Stimulated activated CD8-positive, alpha-beta memory T cell treated with anti-CD3 and anti-CD28 coated beads, Interleukin-7, amount 100 ng/mL, for 4 hours (primary cell): ENCODE results near the gene APOL4.
"Not testable (repeated sequence)": the region's sequence is repeated elsewhere in the genome, so short reads cannot be mapped to it uniquely, and the experiment has no call there.

ENCODE experiments used
- DNase-seq, 2 donors: peaks; one replicate each; pipeline ENCODE4 v3.0.0-alpha.2; 2020; ENCODE audit warnings: low read depth in 2 of 2

Gene APOL4

DNA sequence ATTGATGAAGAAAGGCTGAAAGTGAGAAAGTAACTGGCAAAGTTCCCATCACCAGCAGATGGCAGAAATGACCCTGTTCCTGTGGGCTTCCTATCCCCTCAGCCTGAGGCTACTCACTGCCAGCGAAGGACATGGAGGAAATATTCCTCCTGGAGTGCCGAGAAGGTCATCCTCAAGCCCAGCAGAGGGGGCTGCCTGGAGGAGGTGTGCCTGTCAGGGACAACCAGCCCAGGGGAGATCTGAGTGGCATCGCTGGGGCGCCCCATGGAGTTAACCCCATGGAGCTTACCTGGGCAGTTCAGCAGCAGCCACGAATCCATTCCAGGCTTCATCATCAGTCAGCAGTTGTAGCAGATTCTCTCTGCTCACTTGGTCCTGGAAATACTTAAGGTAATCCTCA, 29.4 kb upstream of the APOL4 start:
- DNase-seq, result not testable (repeated sequence)

DNA sequence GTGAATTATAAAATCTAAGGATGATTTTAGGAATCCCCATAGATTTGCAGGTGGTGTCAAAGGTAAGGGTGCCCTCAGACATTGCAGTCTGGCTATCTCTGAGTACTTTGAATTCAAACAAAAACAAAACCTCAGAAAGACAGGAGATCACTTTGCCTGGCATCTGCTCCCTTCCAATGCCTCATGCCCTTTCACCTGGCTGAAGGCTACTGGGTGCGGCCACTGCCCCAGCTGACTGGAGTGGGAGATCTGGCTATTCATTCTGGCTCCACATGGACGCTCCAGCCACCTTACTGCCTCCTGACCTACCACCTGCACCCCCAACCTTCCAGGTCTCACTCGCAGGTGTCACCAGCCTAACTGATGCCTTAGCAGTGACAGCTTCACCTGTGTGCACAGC, 28.0 kb upstream of the APOL4 start:
- DNase-seq, result not testable (repeated sequence)

DNA sequence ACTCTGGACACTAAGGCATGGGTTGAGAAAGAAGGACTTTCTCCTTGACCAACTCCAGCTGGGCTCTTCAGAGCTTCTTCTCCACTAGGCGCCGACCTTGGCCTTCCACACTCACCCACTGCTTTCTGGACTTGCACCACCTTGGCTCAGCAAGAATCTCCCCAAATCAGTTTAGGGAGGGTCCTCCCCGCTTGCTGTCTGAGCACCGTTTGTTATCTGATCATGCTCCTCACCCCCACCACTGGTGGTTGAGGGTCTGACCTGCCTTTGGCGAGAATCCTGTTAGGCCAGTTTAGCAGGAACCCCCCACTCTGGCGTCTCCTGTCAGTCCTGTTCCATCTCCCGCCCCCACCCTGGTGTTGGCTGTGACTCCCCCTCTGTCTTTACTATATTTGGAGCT, 27.3 kb upstream of the APOL4 start:
- no peak for DNase-seq

DNA sequence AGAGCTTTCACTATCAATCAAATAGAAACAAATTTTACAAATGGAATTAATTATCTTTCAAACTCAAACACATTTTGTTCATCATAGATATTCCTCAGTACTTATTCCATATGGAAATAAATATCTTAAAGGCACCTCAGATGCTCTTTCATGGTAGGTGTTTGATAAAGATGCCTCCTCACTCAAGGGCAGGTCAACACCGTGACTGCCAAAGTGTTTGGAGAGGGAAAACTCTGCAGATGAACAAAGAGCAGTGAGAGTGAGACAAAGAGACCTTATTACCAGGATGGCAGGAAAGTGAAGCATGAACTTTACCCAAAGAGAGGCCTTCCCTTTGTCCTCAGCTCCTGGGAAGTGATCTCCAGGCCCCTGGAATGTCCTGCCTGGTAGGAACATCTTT, 26.8 kb upstream of the APOL4 start:
- not testable (repeated sequence) for DNase-seq

DNA sequence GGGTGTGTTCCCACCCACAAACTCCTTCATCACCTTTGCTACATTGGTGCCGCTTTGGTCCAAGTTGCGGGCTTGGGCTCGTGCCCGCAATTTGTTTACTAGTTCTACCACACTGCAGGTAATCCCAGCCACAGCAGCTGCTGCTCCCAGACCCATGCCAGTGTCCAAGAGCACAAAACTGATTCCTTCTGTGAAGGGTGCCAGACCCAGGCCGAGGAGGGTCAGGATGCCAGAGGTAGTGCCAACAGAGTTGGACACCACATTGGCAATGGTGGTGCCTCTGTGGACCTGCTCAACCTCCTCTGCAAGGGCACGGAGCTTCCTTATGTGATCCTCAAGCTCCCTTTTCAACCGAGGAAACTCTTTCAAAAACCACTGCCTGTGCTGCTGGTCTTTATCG, 26.2 kb upstream of the APOL4 start:
- DNase-seq, result no peak

DNA sequence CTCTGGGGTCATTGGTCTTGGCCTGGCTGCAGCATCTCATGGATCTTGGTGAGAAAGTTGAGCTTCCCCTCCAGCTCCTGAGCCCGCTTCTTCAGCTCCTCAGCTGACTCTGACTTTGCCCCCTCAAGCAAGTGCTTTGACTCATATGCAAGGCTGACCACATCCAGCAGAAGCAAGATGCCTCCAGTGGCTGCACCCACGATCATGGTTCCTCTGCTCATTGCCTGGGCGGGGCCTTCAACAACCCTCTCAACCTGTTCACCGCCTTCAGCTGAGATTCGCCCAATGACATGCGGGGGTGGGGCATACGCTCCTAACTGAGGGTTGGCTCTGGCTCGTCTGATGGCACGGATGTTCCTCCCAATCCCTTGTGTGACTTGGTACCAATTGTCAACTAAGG, 25.8 kb upstream of the APOL4 start:
- no peak for DNase-seq

DNA sequence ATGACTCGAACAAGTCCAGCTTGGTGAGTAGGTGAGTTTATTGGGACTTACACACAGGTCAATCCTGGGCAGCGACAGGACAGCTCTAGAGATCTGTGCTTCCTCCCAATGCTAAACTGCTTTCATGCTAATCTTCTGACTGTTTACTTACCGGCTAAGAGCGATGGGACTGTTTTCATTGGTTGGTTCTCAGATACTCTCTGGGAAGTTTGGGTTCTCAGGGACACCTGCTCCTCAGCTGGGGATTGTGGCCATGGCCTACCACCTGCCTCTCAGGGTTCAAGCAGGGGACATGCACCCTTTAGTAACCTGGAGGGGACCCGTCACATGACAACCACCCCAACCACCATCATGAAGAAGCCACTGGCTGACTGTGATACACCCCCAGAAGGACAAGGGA, 24.6 kb upstream of the APOL4 start:
- no peak for DNase-seq

DNA sequence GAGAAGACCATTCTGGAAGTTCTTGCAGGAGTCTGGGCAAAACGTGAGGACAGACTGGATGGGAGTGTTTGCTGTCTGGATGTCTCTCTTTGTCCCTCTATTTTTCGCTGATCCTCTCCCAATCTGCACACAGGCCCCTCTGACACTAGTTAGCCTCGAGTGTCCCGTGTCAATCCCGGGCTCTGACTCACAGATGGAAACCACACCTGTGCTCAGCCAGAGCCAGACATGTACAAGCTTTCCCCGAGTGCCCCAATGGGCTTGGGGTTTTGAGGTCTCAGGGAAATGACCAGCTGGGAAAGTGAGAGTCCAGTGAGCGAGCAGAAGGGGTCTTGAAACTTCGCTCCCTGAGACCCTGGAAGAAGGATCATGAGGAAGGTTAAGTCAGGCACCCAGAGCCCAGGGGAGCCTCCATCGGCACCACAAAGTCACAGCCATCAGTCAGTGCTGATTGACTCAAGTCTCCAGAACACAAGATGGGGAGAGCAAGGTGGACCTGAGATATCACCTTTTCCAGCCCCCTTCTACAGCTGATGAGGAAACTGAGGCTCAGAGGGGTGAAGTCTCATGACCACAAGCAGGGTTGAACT, 23.8 kb upstream of the APOL4 start:
- no peak for DNase-seq

DNA sequence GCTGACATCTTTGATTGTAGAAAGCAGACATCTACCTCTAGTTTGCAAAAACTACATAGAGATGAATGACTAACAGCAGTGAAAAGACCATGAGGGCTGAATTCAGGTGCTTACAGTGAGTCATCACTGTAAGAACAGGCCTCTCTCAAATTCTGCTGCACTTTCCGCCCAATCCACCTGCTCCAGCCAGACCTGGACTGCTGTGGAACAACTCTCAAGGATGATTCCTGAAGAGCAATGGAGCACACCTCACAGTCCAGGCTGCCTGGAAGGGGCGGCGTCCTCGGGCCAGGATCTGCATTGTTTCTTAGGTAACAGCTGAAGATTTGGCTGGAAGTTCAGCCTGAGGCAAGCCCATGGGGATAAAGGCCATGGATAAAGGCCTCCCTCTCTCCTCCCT, 22.6 kb upstream of the APOL4 start:
- DNase-seq, result no peak

DNA sequence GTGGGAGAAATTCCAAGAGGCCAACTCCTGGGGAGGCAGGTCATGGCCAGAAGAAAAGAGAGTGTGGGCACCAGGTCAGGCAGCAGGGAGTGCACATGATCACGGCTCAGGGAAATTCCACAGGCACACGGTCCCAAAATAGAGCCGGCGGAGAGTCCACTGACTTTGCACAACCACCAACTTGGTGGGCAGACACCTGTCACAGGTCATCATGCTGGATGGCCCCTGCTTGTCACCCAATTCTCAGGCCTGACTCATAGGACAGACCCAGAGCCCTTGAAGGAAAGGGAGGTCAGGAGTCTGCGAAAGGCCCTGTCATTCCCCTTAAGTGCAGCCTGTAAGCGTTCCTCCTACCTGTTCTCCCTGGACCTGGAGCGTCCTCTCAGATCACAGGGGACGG, 21.9 kb upstream of the APOL4 start:
- no peak for DNase-seq

DNA sequence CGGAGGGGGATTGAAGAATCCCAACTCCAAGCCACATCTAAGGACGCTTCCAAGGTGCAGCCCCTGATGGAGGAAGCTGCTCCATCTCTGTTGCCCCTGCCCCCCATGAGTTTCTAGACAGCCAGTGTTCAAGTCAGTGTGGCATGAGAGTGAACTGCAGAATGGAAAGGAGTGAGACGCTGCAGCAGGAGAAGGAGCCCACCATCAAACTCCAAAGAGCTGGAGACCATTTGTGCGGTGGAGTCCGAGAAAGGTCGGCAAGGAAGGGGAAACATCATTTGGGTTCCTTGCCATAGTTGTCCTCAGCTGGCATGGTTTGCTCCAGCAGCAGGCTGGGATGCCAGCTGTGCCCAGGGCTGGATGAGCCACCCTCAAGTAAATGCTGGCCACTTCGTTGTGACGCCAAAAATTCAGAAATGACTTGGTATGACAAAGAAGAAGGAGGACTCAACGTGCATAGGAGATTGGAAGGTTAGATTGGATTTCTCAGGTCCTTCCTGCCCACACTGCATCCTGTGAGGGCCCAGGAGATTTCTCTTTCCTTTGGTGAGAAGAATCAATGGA, 21.4 kb upstream of the APOL4 start:
- no peak for DNase-seq

DNA sequence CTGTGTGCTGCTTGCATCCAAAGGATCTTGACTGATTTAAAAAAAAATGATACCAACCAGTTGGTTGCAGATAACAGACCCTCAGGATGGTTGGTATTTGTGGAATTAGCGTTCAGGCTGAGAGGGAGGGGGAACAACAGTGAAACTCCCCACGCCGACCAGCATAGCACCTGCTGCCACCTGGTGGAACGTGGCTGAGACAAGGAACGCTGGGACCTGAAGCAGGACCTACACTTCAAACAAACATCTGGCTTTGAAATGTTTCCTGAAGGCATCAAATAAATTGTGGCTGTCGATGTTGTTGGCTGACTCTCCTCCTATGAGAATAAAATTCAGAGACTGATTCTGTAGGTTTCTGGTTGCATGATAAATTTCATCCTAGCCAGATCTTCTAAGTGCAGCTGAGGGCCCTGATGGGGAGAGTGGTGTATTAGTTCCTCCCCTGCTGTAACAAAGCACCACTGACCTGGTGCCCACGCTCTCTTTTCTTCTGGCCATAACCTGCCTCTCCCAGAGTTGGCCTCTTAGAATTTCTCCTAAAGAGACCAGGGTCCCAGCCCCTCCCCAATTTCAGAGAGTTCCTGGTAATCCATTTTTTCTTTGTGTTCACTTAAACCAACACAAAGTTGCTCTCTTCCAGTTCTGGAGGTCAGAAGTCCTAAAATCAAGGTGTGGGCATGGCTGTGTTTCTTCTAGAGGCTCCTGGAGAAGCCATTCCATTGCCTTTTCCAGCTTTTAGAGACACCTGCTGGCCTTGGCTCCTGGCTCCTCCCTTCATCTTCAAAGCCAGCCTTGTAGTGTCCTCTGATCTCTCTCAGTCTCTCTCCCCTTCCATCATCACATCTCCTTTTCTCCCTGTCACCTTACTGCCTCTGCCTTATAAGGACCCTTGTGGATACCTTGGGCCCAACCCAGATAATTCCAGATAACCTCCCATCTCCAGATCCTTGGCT, 20.5 kb upstream of the APOL4 start:
- peak in 1 of 2 donors; percentile 27 for DNase-seq

DNA sequence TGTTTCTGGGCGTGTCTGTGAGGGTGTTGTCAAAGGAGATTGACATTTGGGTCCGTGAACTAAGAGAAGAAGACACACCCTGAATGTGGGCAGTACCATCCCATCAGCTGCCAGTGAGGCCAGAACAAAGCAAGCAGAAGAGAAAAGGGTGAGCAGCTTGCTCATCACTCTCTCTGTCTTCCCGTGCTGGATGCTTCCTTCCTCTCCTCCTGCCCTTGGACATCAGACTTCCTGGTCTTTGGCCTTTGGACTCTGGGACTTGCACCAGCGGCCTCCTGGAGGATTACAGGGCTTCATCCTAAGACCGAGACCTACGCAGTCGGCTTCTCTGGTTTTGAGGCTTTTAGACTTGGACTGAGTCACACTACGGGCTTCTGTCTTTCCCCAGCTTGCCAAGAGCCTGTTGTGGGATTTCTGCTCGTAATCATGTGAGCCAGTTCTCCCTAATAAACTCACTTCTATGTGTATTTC, 18.9 kb upstream of the APOL4 start:
- no peak for DNase-seq

DNA sequence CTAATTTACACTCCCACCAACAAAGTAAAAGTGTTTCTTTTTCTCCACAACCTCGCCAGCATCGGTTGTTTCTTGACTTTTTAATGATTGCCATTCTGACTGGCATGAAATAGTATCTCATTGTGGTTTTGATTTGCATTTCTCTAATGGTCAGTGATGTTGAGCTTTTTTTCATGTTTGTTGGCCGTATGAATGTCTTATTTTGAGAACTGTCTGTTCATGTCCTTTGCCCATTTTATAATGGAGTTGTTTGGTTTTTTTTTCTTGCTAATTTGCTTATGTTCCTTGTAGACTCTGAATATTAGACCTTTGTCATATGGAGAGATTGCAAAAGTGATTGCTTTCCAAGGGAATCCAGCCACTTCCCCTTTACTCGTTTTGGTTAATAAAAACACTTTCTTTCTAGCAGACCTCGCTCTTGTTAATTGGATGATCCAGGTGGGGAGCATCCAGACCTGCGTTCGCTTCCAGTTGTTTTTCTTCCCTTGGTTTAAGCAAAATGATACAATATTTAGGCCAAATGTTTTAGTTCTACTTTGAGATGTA, 17.1 kb upstream of the APOL4 start:
- DNase-seq, result no peak

DNA sequence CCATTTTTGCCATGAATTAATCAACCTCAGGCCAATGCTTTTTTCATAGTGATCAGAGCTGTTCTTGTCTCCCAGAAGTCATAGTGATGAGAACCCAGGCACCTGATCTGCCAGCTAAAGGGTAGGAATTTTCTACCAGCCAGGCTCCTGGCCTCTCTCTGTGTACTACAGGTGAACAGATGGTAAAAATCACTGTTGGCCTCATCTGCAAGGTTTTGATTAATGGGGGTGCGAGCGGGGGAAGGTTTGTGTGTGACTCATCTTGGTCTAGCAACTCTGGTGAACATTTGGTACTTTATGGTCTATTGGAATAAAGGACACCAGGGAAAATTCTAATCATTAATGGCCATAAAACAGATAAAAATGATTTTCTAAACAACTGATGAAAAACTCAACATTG, 14.4 kb upstream of the APOL4 start:
- no peak for DNase-seq

DNA sequence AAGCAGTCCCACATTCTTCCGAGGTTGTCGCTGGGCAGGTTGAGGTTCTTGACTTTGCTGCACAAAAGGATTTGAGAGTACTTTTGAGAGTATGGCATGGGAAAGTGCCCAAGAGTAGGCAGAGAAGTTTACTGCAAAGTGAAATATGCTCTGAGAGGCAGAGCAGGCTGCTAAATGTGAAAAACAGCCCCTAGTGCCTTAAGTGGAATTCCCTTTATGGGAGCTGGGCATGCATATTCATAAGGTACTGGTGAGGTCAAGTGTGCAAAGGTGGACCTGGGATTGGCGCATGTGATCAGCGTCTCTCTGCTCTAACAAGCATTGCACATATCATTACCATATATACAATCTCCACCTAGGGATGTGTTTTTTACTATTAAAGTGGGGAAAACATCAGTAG, 12.0 kb upstream of the APOL4 start:
- no peak for DNase-seq

DNA sequence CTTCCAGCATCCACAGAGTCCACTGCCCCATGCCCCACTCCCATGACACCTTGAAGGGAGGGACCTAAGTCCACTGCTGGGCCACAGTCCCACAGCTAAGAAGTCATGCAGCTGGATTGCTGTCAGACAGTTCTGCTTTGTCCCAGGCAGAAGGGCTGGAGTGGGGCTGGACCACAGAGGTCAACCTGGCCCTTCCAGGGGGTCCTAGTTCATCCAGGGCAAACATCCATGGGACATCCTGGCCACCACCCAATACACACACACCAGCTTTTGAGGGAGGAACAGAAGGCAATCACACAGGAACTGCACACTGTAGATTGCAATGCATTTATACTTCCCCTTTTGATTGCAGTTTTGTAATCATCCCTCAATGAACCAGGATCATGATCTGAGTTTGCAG, 11.3 kb upstream of the APOL4 start:
- no peak for DNase-seq

DNA sequence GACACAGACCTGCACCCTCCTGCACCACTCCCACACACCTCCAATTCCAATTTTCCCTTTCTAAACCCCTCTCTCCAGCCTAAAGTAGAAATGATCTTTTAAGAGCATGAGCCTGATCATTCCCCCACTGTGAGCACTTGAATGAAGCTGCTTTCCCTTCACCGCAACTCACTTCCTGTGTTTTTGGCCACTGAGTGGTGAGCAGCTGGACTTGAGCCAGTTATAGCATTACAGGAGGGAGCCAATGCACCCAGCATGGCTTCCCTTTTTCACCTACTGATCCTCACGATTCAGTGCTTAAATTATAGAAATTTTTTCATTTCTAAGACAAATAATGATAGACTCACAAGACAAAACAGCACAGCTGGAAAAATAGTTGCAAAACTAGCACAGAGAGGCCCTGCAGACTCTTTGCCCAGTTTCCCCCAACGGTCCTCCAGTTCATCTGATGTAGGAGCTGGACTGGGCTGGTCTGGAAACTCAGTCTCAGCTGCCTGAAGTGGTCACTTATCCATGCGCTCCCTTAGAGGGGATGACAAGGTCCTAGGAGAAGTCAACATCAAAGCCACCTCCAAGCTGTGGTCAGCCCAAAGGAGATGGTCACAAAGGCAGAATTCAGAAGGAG, 9.7 kb upstream of the APOL4 start:
- DNase-seq, result no peak

DNA sequence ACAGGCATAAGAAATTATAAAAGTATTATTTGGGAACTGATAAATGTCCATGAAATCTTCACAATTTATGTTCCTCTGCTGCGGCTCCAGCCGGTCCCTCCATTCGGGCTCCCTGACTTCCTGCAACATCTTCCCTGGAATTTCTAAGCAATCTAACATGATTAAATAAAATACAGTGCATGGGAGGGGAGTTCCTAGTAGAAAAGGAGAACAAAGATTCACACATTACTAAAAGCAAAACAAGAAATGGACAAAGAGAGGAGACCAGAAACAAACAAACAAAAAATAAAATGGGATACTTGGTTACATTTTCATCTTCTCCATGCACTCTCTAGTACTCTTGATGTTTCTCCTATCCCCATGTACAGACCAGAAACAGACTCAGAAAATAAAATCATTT, 8.6 kb upstream of the APOL4 start:
- no peak for DNase-seq

DNA sequence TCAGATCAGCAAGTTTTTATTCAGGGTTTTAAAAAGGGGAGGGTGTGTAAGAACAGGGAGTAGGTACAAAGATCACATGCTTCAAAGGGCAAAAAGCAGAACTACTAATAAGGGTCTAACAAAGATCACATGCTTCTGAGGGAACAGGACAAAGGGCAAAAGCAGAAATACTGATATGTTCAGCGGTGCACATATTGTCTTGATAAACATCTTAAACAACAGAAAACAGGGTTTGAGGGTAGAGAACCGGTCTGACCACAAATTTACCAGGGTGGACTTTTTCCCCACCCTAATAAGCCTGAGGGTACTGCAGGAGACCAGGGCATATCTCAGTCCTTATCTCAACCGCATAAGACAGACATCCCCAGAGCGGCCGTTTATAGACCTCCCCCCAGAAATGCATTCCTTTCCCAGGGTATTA, 7.9 kb upstream of the APOL4 start:
- not testable (repeated sequence) for DNase-seq

DNA sequence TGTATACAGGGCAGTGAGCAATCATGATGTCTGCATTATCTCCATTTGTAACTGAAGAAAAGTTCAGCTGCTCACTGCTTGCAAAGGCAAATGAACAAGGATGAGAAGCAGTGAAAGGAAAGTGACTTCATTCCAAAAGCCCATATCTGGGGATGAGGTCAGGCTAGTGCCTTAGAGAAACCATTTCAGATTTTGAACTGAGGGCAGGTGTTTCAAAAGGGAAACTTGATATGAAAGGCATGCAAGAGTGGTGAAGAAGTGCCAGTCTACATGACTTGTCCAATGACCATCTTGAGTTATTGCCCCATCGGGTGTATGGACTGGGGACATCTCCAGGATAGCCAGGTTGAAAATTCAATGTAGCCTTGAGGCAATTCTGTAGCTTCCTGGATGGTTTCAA, 7.3 kb upstream of the APOL4 start:
- DNase-seq, result no peak

DNA sequence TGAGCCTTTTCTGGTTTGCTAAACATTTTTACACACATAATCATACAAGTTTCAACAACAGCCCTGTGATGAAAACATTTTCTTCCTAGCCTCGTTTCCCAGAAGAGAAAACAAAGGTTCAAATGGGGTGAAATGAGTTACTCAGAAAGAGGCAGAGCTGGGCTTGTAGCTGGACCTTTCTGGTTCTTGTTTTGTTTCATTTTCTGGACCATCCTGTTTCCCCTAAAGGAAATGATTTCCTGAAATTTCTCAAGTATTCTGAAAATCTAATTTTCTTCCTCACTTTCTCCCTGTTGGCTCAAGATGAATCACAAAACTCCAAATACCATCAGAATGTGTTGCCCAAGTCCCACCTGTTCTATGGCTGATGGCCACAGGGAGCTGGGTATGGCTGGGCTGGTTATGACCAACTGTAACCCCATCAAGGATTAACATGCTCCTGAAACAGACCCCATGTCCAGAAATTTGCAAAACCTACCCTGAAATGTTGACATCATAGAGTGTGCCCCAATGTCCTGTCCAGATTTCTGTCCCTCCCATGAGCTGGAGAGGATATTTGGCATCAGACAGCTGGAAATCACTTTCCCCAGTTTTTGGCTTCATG, 6.7 kb upstream of the APOL4 start:
- DNase-seq, result no peak
